A549 (cell line): ENCODE measurements around the gene RHOF.

Experiments used
- CTCF ChIP-seq: fragments of >200 bp; sonication (Bioruptor Twin); formaldehyde crosslinking; IDR thresholded peaks from 3 replicates; pipeline ENCODE4 v1.5.1; 2016
- EP300 ChIP-seq, 2 experiments: fragments of >200 bp; sonication (Bioruptor Twin); formaldehyde crosslinking; IDR thresholded peaks; 2 replicates in 1 of 2; 3 replicates in 1 of 2; pipeline ENCODE4 v1.6.1; 2016 to 2017
- MAX ChIP-seq: IDR thresholded peaks from 2 replicates; pipeline ENCODE4 v1.6.1; 2012
- NR3C1 ChIP-seq: fragments of >200 bp; sonication (Bioruptor Twin); formaldehyde crosslinking; IDR thresholded peaks from 3 replicates; pipeline ENCODE4 v1.6.1; 2017
- POLR2A ChIP-seq: IDR thresholded peaks from 2 replicates; pipeline ENCODE4 v1.6.1; 2012; ENCODE audit warnings: mild to moderate bottlenecking, low read length
- POLR2AphosphoS2 ChIP-seq: conservative IDR thresholded peaks from 2 replicates; pipeline ENCODE4 v1.6.1; 2012; ENCODE audit warnings: low read length, improper control_type of control experiment, inconsistent platforms
- USF2 ChIP-seq: fragments of 450-650 bp; IDR thresholded peaks from 2 replicates; pipeline ENCODE4 v1.6.1; 2014; ENCODE audit warnings: antibody characterized with exemption

GRCh38 chr12:121801595-121802484 is 8.4 kb upstream of the RHOF start:
- TF ChIP-seq CTCF = no peak
- TF ChIP-seq MAX = no peak
- TF ChIP-seq POLR2AphosphoS2 = no peak
- no peak for TF ChIP-seq NR3C1
- no peak for TF ChIP-seq EP300 (IDR thresholded peaks at IDR 0.05)
- no peak for TF ChIP-seq POLR2A
- TF ChIP-seq USF2 = no peak
